AG10803 (cell line): ENCODE measurements around the gene SLC16A11.
"Not testable (repeated sequence)": the region's sequence is repeated elsewhere in the genome, so short reads cannot be mapped to it uniquely, and the experiment has no call there.

ENCODE experiments used
- DNase-seq: peaks from one replicate; pipeline ENCODE4 v3.0.0; 2010; ENCODE audit warnings: low read depth
- H3K4me3 ChIP-seq: 2 replicates; pipeline ENCODE4 v1.5.1; 2011; ENCODE audit warnings: mild to moderate bottlenecking, low read length, control low read depth
- CTCF ChIP-seq: conservative IDR thresholded peaks from 2 replicates; pipeline ENCODE4 v1.5.1; 2011; ENCODE audit warnings: mild to moderate bottlenecking, low read length, control low read depth, inconsistent platforms

The SLC16A11 gene

GRCh38 chr17:6994666-6995256, 49.1 kb downstream of the SLC16A11 start:
- H3K4me3 ChIP-seq = no peak overlapping the region
- no peak for DNase-seq
- no peak for TF ChIP-seq CTCF

DNA sequence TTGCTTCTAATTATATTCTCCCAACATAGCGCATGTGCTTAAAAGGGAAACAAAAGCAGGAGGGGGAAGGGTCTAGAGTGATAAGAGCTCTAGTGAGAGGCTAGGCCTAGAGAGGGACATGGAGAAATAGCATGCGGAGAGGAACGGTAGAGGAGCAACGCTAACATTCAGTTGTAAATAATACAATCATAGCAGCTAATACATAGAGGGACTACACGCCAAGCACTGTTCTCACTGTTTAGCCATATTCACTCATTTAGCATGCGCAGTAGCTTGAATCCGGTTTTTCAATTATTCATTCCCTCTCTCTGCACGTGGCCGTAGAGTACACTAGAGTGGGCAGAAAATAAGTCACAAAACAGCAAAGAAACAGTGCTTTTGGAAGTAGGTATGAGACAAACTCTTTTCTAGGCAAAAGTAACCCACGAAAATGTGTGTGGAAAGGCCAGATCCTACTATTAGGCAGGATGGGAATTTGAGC, 49.7 kb downstream of the SLC16A11 start:
- H3K4me3 ChIP-seq = no peak overlapping the region
- TF ChIP-seq CTCF = no peak
- DNase-seq = no peak

- not testable (repeated sequence) for H3K4me3 ChIP-seq, DNase-seq
Observed at GRCh38 chr17:6993613-6994056, 50.3 kb downstream of the SLC16A11 start.
